GM21528 (cell line): ENCODE results near the gene KCNT2.

Source experiments
- ATAC-seq: cut with Tn5 transposase; IDR thresholded peaks from one replicate; pipeline ENCODE4 v1.9.1; 2021; ENCODE audit warnings: mild to moderate bottlenecking, moderate library complexity; ENCODE audit not compliant: unreplicated experiment, low FRiP score

The KCNT2 gene

DNA sequence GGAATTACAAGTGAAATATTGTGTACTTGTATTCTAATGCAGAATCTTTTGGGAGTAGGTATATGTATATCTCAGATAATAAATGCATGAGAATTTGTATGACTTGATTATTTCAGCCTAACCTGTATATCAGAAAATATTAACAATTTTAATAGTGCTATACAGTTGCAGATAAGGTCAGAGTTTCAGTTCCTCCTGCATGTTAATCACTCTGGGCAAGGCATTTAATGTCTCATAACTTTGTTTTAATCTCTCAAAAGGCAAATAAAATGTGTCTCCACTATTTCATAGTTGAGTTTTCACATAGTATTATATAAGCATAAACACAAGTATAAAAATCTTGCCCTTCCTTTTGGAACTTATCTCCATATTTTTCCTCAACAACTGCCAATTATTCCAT, 352.5 kb downstream of the KCNT2 start:
- ATAC-seq: no peak

DNA sequence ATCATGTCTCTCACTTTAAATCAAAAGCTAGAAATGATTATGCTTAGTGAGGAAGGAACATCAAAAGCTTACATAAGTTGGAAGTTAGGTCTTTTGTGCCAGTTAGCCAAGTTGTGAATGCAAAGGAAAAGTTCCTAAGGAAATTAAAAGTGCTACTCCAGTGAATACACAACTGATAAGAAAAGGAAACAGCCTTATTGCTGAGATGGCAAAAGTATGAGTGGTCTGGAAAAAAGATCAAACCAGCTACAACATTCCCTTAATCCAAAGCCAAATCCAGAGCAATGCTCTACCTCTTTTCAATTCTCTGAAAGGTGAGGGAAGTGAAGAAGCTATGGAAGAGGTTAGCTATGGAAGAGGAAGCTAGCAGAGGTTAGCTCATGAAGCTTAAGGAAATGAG, 378.7 kb downstream of the KCNT2 start:
- no peak for ATAC-seq

DNA sequence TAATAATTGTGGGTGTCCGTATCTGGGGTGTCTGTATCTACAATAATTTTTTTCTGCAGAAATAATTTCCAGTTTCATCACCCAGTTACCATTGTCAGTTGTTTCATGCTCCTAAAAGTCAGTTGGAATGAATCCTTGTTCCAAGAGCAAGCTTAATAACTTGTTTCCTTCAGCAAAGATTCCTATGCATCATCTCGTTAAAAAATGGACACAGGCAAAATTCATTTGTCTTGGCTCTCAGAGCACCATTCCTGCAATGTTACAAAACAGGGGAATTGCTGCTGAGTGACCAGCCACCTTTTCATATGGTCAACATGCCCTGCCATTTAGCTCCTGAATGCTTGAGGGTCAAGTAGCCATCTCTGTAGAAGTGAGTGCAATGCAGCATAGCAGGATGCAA, 393.4 kb downstream of the KCNT2 start:
- ATAC-seq: no peak

DNA sequence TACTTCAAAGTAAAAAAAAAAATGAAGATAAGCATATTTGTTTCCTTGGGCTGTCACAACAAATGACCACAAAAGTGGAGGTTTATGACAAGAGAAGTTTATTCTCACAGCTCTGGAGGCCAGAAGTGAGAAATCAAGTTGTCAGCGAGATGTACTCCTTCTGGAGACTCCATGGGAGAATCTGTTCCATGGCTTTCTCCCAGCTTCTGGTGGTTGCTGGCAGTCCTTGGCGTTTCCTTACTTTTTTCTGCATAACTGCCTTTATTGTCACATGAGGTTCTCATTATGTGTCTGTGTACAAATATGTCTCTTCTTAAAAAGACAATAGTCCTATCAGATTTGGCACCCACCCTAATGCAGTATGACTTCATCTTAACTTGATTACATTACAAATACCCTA, 398.3 kb downstream of the KCNT2 start:
- ATAC-seq: no peak

DNA sequence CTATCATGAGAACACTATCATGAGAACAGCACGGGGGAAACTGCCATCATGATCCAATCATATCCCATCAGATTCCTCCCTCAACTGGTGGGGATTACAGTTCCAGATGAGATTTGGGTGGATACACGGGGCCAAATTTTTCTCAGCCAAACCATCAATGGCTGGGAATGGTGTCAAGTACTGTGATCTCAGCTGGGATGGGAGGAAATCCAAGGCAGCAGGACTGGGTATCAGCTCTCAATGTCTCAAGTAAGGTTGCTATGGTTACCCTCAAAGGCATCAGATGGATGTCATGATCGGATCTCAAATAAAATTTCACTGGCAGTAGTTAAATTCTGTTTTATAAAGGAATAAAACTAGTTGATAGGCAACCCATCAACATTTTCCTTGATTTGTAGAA, 399.0 kb downstream of the KCNT2 start:
- no peak for ATAC-seq

DNA sequence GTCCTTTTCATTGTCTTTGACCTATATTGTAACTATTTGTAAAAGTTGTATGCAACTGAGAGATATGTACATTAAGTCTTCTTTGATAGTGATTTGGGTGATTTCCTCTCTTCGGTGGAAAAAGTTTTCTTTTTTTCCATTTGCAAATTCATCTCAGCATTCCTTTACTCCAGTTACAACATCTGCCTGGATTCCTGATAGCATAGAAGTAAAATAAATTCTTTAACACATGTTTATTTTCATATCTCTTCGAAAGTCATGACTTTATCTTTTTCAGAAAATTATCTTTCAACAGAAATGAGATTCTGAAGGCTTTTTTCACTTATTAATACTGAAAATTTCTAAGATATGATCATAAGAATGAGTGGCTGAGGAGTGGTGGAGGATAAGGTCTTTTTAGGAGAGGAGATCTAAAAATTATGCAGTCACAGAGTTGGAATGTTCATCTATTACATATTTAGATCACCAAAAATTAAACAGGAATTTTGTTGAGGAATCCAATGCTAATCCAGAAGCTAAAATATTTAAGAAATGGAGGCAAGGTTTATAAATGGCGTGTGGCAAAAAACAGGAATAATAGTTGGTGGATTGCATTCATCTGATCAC, 400.5 kb downstream of the KCNT2 start:
- no peak for ATAC-seq

DNA sequence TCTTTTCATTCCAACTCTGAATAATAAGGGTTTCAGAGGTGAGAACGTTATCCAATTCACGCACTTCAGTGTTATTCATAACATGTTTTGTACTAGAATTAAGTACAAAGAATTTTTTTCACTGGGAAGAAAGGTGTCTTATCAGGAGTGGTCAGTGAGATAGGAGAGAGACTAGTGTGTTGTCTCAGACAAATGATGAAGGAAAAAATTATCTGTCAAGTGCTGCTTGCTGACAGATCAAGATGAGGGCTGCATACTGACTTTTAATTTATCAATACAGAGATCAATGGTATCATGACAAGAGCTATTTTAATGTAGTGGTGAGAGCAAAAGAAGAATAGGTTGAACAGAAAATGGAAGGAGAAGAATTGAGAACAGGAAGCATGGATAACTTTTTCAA, 402.4 kb downstream of the KCNT2 start:
- ATAC-seq: no peak

DNA sequence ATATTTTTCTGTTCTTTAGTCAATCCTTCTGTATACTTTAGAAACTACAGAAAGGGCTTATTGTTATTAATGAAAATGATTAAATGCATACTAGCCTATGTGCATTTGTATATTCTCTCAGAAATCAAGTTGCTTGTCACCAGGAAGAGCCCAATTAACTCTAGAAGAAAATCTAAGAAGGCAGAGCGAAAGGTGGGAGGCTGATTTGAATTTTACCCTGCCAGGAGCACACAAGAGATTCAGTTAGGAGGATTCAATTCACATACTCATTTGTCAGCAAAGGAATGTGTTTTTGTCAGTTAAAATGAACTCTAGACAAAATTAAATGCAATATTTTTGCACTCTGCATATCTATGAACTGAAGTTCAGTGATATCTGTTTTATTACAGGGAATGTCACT, 411.8 kb downstream of the KCNT2 start:
- ATAC-seq: no peak

DNA sequence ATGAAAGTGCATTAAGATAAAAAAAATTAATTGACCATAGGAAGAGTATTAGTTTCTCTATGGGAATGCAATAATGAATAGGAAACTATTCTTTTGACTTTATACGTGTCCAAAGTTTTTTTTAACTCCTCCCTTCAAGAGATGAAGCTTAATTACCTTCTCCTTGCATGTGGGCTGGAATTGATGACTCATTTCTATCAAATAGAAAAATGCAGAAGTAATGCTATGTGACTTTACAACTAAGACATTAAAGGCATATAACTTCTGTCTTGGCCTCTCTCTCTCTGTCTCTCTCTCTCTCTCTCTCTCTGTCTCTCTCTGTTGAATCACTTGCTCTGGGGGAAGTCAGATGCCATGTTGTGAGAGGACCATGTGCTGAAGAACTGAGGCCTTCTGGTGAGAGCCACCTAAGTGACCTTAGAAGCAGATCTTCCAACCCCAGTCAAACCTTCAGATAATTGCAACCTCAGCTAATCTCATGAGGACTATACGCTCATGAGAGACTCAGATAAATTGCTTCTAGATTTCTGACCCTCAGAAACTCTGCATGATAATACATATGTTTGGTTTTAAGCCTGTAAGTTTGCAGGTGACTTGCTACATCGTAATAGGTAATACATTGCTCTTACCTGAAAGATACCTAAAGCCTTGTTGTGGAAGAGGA, 414.2 kb downstream of the KCNT2 start:
- ATAC-seq: no peak

DNA sequence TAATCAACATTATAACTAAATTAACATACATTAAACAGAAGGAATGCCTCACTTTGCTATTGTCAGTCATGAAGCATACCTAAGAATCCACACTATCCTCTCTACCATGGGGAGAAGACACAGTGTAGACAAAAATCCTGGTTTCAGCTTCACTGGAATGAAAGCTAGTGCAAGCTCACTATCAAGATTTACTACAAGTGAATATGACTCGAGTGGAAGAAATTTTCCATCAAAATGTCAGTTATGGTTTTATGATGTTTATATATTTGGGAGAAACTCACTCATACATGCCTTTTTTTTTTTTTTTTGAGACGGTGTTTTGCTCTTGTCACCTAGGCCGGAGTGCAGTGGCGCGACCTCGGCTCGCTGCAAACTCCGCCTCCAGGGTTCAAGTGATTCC, 424.3 kb downstream of the KCNT2 start:
- no peak for ATAC-seq

DNA sequence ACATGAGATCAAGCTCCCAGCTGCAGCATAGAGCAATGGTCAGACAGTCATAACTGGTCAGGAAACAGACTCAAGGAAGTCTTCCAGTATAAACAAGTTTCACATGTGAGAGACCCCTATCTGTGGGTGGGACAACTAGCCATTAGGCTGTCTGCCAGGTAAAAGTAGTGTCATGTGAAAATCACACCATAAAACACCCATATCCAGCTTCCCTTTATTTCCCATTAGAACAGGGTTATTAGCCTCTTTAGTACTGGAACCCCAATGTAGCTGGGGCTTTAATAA, 426.7 kb downstream of the KCNT2 start:
- ATAC-seq: no peak

DNA sequence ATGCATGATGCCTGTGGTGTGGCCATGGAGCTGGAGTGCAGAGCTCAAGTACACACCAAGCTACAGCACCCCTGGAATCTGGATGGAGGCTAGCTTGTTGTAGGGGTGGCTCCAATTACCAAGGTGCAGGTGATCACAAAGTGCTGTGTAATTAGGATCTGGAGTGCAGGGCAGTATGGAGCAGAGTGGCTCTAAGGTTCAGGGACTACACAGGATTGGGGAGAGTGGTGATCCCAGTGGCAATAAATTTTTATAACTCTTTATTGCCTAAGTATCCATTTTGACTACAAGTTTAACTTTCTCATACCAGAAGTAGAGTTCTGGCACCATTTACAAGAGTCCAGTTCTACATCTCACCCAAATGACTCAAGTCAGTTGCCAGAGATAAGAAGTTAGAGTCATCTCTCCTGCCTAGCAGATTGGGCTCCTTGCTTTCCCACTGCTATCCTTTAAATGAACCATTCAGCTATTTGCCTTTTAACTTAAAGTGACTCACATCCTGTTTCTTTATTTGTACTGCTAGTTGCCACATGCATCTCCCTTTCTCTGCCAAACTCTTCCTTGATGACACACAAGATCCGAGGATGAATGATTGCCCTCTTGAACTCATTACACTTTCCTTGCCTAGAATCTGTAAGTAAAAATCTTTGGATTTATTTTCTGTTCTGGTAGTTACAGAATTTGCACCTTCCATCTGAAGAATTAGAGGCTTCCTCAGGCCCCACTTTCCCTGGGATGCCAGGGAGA, 427.2 kb downstream of the KCNT2 start:
- no peak for ATAC-seq

DNA sequence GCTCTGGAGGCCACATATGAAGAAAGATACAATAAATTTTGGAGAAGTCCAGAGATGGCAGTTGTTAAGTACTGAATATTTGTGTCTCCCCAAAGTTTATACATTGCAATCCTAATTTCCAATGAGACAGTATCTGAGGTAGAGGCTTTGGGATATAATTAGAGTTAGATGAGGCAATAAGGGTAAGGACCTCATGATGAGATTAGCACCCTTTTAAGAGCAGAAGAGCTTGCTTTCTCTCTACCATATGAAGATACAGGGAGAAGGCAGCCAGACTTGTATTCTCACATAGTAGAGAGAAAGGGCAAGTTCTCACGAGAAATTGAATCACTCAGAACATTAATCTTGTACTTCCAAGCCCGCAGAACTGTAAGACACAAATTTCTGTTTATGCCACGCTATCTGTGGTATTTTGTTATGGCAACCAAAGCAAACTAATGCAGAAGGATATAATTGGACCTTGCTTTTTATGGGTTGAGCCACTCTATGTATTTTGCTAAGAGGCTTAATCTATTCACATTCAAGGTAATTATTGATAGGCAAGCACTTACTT, 430.1 kb downstream of the KCNT2 start:
- no peak for ATAC-seq
